ENCODE results near the gene PMM1. TPM values are rescaled to one million over a fixed set of nuclear protein-coding genes. Genes with fewer than 3 reads are reported as not detected.
A peak's percentile ranks its signal among the peaks of the same experiment; 100 is the strongest.

PMM1 gene
- total and polyA plus RNA-seq, 11 donors, result 10.8 to 34.8 (median 22.9) TPM

DNA sequence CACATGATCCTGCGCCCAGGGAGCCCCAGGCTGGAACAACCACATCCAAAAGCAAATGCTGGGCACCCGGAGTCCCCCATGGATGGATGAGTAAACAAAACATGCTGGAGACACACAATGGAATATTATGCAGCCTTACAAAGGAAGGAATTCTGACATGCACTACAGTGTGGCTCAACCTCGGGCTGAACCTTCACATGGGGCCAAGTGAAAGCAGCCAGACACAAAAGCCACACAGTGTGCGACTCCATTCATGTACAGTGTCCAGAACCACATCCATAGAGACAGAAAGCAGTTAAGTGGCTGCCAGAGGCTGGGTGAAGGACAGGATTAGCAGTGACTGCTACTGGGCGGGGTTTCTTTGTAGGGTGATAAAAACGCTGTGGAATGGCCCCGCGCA is 55.4 kb downstream of the PMM1 start:
- H3K4me1 ChIP-seq, result peaks cover 0 to 33% (median 10%) of the 10 kb centered on the region in 12 donors
- WGBS, 4 donors, result 73 to 91% (median 81%) methylated on average over 7 to 8 of the region's 8 CpGs
- no peak for TF ChIP-seq POLR2A (IDR thresholded peaks at IDR 0.05)
- TF ChIP-seq, protein P1, sequence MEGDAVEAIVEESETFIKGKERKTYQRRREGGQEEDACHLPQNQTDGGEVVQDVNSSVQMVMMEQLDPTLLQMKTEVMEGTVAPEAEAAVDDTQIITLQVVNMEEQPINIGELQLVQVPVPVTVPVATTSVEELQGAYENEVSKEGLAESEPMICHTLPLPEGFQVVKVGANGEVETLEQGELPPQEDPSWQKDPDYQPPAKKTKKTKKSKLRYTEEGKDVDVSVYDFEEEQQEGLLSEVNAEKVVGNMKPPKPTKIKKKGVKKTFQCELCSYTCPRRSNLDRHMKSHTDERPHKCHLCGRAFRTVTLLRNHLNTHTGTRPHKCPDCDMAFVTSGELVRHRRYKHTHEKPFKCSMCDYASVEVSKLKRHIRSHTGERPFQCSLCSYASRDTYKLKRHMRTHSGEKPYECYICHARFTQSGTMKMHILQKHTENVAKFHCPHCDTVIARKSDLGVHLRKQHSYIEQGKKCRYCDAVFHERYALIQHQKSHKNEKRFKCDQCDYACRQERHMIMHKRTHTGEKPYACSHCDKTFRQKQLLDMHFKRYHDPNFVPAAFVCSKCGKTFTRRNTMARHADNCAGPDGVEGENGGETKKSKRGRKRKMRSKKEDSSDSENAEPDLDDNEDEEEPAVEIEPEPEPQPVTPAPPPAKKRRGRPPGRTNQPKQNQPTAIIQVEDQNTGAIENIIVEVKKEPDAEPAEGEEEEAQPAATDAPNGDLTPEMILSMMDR (IDR thresholded peaks at IDR 0.05), result no peak
- ATAC-seq, result peak in 2 of 4 donors; percentile 18 to 36
- intact Hi-C loops (cut with DNase I), result loop anchor here in 3 of 10 donors (5.0 to 10.0 kb wide), 2 partner anchors 132 to 609 kb away; no protein-coding TSS in a partner anchor
- H3K27me3 ChIP-seq, result no peaks in the 10 kb centered on the region
- peaks cover 0 to 67% (median 27%) of the 10 kb centered on the region in 9 donors for H3K36me3 ChIP-seq
- no peak overlapping the region for H3K4me3 ChIP-seq
- H3K27ac ChIP-seq, result peak overlapping the region in 3 of 12 donors; percentile 25 to 80 (median 68)
- no peak for DNase-seq
- H3K9me3 ChIP-seq, result no peaks in the 10 kb centered on the region

DNA sequence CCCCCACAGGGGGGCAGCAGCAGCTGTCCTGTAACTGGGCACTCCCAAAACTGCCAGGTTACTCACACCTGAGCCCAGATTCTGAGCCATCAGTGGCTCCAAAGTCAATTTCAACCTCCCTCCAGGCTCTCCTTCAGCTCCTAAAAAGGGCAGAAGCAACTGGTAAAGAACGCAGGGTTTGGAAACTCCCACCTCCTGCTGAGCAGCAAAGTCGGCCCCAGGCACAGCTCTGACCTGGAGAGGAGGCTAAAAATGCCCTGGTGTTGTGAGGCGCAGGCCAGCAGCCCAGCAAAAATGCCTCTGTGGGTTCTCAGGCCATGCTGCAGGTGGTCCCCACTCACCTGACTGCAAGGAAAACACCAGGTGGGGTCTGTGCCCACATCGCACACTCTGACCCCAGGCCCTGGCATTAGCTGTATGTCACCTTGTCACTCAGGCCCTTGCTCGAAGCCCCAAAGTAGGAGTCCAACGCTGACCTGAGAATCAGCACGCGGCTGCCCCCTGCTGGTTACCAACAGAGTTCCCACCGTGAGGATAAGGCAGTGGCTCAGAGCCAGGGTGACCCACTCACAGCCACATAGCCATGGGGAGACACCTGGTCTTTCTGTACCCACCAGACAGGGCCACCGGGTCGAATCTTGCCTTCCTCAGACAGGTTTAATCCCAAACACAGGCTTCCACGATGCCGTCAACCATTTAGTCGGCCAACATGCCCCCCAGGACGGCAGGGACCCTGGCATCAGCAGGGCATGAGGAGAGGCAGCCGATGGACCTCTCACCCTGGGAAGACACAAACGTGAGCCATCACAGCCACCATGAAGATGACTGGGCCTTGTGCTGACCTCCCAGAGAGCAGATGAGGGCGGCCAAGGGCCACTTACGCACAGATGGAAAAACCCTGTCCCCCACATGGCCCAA is 56.5 kb downstream of the PMM1 start:
- Histone ChIP-seq H3K4me1 (peaks cover 0 to 33% (median 10%) of the 10 kb centered on the region in 12 donors), H3K27me3 (no peaks in the 10 kb centered on the region), H3K36me3 (peaks cover 0 to 67% (median 36%) of the 10 kb centered on the region in 9 donors), H3K27ac (peak overlapping the region in 10 of 12 donors; percentile 57 to 81 (median 66)), H3K9me3 (no peaks in the 10 kb centered on the region), H3K4me3 (no peak overlapping the region)
- DNase-seq (peak; percentile 71 to 89 (median 83)), ATAC-seq (peak; percentile 46 to 67 (median 54))
- TF ChIP-seq POLR2A (IDR thresholded peaks at IDR 0.05), result no peak
- TF ChIP-seq, protein P1 (IDR thresholded peaks at IDR 0.05), result peak; percentile 71 to 84 (median 76)
- intact Hi-C loops (cut with DNase I), result loop anchor here in 3 of 10 donors (2.0 to 10.0 kb wide), 3 partner anchors 130 to 608 kb away; no protein-coding TSS in a partner anchor
- WGBS, 4 donors, result 42 to 57% (median 54%) methylated on average over 17 to 19 of the region's 19 CpGs

DNA sequence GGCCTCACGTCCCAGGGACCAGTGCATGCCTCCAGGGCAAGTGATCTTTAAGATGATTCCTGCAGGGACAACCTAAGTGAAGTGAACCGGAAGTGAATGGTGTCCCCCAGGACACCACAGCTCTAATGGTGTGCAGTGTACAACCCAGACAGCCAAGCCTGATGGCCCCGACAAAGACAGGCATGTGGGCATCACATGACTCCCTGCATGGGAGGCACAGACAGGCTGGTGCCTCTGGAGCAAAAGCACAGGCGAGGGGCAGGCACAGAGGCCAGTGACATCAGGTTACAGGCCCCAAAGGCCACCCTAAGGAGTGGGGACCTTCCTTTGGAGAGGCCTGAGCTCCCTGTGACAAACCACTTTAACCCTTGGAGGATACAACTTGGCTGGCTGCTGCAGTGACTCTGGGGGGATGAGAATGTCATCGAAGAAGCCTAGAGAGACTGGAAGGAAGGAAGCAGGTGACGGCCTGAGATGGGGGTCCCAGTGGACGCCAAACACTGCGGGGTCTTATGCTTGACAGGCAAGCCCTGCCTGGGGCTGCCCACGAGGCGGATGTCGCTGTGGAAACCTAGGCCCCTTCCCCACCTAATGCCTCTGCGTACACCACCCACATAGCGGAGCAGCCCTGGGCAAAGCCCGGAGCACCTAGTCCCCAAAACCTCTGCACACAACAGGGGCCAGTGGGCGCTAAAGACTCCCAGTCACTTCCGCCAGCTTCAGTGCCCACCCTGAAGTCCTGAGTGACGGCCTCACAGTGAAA is 57.7 kb downstream of the PMM1 start:
- DNase-seq (no peak), ATAC-seq (peak; percentile 3 to 40 (median 13))
- intact Hi-C loops (cut with DNase I), result loop anchor here in 3 of 10 donors (2.0 to 10.0 kb wide), 3 partner anchors 129 to 607 kb away; no protein-coding TSS in a partner anchor
- no peaks in the 10 kb centered on the region for H3K27me3 ChIP-seq
- no peak overlapping the region for H3K4me3 ChIP-seq
- peak overlapping the region in 10 of 12 donors; percentile 22 to 81 (median 64) for H3K27ac ChIP-seq
- no peaks in the 10 kb centered on the region for H3K9me3 ChIP-seq
- TF ChIP-seq POLR2A (IDR thresholded peaks at IDR 0.05), result no peak
- TF ChIP-seq, protein P1 (IDR thresholded peaks at IDR 0.05), result no peak
- peaks cover 0 to 76% (median 47%) of the 10 kb centered on the region in 9 donors for H3K36me3 ChIP-seq
- WGBS, 4 donors, result 78 to 84% (median 82%) methylated on average over 15 to 17 of the region's 17 CpGs
- H3K4me1 ChIP-seq, result peaks cover 0 to 33% (median 10%) of the 10 kb centered on the region in 12 donors
